HG02588 (cell line): Measurements from ENCODE around the gene NHS.
"Not testable (repeated sequence)": the region's sequence is repeated elsewhere in the genome, so short reads cannot be mapped to it uniquely, and the experiment has no call there.

ENCODE experiments used
- ATAC-seq: cut with Tn5 transposase; IDR thresholded peaks from one replicate; pipeline ENCODE4 v1.9.1; 2021; ENCODE audit warnings: mild to moderate bottlenecking, moderate library complexity; ENCODE audit not compliant: unreplicated experiment

The NHS gene

GRCh38 chrX:17488036-17488435 lies 113.0 kb downstream of the NHS start:
- no peak for ATAC-seq

- no peak for ATAC-seq
Measured at GRCh38 chrX:17494216-17494615, 119.2 kb downstream of the NHS start.

GRCh38 chrX:17495052-17495451 lies 120.1 kb downstream of the NHS start:
- ATAC-seq, result no peak

GRCh38 chrX:17496407-17496806 lies 121.4 kb downstream of the NHS start:
- ATAC-seq, result no peak

- no peak for ATAC-seq
Measured at GRCh38 chrX:17497193-17497592, 122.2 kb downstream of the NHS start.

DNA sequence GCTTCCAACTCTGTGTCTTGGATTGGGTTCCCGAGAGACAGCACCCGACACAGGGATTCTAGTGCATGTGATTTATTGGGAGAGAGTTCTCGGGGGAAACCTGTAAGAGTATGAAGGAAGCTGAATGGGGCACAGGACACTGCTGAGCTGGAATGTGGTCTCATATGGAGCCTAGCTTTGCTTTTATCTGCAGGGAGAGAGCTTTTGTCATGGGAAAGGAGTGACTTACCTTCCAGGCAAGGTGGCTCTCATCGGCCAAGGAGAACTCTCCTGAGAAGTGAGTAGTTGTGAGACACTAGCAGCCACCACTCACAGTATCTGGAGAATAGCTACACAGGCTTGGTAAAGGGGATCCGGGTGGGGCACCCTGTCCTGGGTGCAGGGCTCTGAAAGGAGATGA lies 124.5 kb downstream of the NHS start:
- ATAC-seq, result no peak

DNA sequence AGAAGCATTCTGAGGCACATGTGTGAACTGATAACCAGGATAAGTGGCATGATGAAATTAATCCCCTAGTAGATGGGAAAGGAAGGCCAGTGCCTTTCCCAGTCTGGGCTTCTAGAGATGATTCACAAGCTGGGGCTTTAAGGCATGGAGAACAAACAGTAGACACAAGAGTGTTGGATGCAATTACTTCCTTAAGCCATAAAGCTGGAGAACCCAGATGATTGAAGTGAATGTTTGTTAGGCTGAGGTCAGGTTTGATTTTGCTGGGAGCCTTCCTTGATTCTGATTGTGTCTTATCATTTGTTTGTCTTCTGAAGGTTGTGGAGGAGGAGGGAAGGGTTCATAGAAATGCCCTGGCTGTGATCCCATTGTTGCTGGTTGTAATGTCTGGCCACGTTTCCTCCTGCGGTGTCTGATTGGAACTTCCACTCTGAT lies 125.2 kb downstream of the NHS start:
- ATAC-seq, result no peak

- no peak for ATAC-seq
Measured at GRCh38 chrX:17501746-17502145, 126.7 kb downstream of the NHS start.

GRCh38 chrX:17506352-17506751 lies 131.4 kb downstream of the NHS start:
- ATAC-seq, result not testable (repeated sequence)

DNA sequence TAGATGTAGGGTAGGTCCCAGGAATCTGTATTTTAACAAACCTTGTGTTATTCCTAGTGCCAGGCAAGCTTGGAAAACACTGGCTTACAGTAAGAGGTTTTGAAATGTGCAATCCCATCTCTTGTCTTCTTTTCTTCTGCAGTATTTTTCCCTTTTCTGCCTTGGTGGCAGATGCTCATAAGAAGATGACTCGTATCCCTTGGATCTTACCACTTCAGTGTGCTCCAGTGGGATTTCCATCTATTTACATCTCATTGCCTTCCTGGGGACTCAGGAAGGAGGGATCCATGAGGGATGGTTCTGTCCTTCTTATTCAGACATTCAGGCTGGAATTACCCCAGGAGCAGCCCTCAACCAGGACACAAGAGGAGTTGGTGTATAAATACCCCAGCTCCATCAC lies 136.6 kb downstream of the NHS start:
- no peak for ATAC-seq

DNA sequence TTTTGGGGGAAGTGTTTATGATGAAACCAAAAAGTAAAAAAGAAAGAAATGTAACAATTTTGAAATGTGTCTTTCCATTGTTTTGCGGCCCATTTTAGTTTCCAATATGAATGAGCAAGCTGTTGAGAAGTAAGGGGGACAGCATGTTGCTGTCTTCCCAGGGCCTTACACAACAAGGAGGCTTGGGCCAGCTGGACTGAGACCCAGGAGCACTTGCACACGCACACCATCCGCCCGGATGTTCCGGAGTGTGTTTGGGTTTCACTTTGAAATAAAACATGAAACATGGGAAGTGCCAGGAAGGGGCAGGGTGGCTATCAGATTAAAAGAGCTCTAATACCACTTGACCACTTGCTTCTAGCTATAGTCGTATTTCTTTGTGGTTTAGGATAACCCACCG lies 144.4 kb downstream of the NHS start:
- ATAC-seq, result no peak

- ATAC-seq, result no peak
Measured at GRCh38 chrX:17520016-17520615, 145.1 kb downstream of the NHS start.

DNA sequence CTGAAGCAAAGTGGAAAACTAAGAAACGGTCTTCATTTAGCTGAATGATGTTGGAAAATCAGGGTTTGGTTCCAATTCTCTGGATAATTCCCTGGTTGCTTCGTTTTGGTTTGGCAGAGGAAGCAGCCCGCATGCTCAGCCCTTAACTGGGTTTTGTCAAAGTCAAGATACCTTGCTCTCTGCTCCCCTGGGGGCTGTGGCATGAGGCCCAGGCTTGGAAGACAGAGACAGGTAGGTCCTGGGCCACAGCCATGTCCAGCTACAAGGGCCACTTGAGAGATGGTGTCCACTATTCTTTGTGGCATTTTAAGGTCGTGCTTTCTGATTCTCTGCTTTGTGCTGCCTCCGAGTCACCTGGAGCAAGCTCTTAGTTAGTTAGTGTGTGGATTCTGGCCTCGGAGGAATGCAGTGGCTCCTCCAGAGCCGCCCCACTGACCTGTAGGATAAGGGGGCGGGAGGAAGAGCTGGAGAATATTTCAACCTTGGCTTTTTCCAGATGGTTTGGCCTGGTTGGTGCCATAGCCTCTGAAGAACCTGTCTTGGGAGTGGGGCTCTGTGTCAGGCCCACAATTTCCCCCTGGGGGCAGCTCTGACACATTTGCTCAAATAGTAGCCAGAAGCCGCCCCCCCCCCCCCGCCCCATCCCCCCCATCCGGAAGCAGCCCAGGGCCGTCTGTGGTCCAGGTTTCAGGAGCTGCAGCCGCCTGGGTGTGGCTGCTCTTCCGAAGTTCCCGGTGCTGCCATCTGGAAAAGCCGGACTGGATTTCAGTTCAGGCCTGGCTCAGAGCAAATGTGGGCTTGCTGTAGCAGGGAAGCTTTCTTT lies 147.1 kb downstream of the NHS start:
- ATAC-seq, result no peak

- ATAC-seq, result no peak
Measured at GRCh38 chrX:17525266-17525665, 150.3 kb downstream of the NHS start.

GRCh38 chrX:17525762-17526555 lies 151.0 kb downstream of the NHS start:
- no peak for ATAC-seq

GRCh38 chrX:17527135-17527701 lies 152.2 kb downstream of the NHS start:
- ATAC-seq, result no peak

DNA sequence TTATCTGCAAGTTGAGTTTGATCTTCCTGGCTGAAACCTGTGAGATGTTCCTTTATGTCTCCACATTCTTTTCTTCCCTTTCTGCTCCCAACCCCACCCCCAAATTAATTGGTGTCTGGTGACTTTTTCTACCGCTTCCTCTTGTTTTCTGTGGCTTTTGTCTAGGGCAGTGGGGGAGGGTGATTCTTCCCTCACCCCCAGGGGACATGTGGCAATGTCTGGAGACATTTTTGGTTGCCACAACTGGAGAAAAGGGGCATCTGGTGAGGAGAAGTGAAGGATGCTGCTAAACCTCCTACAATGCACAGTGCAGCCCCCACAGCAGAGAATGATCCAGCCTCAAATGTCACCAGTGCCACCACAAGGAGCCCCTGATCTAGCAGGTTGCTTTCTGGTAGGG lies 152.9 kb downstream of the NHS start:
- ATAC-seq, result no peak

DNA sequence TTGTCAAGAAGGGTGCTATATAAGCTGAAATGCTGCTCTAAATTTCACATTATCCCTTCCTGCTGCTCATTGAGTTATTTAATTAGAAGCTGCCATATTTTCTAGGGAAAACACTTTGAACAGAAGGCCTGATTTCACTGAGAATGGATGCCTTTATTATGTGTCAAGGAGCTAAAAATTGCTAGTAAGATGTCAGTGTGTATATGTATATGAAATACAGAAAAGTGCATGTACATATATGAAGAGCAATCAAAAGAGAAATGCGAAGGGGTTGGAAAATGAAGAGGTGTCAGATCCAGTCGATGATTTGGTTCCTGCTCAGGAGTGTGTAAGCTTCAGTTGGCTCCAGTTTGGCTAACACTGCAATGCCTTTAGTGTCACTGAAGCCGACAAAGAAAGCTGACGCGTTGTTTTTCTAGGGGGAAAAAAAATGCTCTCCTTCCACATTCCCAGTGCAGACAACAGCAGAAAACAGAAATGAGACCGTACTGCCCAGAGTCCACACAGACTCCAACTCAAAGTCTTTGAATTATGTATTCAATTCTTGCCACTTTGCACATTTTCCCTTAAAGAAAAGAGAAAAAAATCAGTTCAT lies 154.2 kb downstream of the NHS start:
- no peak for ATAC-seq

GRCh38 chrX:17531500-17531899 lies 156.5 kb downstream of the NHS start:
- no peak for ATAC-seq

GRCh38 chrX:17535229-17535628 lies 160.2 kb downstream of the NHS start:
- no peak for ATAC-seq

GRCh38 chrX:17537723-17538243 lies 162.8 kb downstream of the NHS start:
- no peak for ATAC-seq
